ENCODE measurements around the gene SERP1.
"Not testable (repeated sequence)": the region's sequence is repeated elsewhere in the genome, so short reads cannot be mapped to it uniquely, and the experiment has no call there.

SERP1 gene

GRCh38 chr3:150504483-150504882 is 41.8 kb downstream of the SERP1 start:
- no peak overlapping the region for H3K4ac ChIP-seq (ENCODE audit: low read depth, low read length)
- H4K8ac ChIP-seq (ENCODE audit: low read depth, low read length) = no peak overlapping the region
- H3K79me1 ChIP-seq (ENCODE audit: low read length) = no peaks in the 10 kb centered on the region
- H3K27ac ChIP-seq (ENCODE audit: low read depth, low read length) = no peak overlapping the region
- no peak overlapping the region for H3K9ac ChIP-seq (ENCODE audit: low read length)
- no peak overlapping the region for H3K56ac ChIP-seq (ENCODE audit: low read length)
- no peak overlapping the region for H4K5ac ChIP-seq (ENCODE audit: low read length)
- H3K79me2 ChIP-seq (ENCODE audit: control insufficient read depth, insufficient read depth, low read length) = no peaks in the 10 kb centered on the region
- H3K18ac ChIP-seq (ENCODE audit: low read length) = no peak overlapping the region
- no peak overlapping the region for H2AK5ac ChIP-seq (ENCODE audit: low read length)
- H3K27me3 ChIP-seq (ENCODE audit: insufficient read depth, low read length, poor library complexity) = no peaks in the 10 kb centered on the region
- DNase-seq = no peak
- H3K4me2 ChIP-seq (ENCODE audit: low read length) = no peak overlapping the region
- H2BK5ac ChIP-seq (ENCODE audit: low read length) = no peak overlapping the region
- H3K4me3 ChIP-seq (ENCODE audit: low read length) = no peak overlapping the region
- H2BK15ac ChIP-seq (replicated peaks; ENCODE audit: low read depth) = no peak overlapping the region
- no CpG with 5 or more reads among the region's 3 CpGs for WGBS (ENCODE audit: extremely low coverage, insufficient coverage, low lambda C conversion rate)
- no peak overlapping the region for H3K23ac ChIP-seq (ENCODE audit: low read length)
- H3K36me3 ChIP-seq (ENCODE audit: control insufficient read depth, insufficient read depth, low read length) = no peaks in the 10 kb centered on the region
- H2BK120ac ChIP-seq (ENCODE audit: low read depth, low read length) = no peak overlapping the region
- H3K4me1 ChIP-seq (ENCODE audit: control insufficient read depth, low read depth, low read length) = no peaks in the 10 kb centered on the region

DNA sequence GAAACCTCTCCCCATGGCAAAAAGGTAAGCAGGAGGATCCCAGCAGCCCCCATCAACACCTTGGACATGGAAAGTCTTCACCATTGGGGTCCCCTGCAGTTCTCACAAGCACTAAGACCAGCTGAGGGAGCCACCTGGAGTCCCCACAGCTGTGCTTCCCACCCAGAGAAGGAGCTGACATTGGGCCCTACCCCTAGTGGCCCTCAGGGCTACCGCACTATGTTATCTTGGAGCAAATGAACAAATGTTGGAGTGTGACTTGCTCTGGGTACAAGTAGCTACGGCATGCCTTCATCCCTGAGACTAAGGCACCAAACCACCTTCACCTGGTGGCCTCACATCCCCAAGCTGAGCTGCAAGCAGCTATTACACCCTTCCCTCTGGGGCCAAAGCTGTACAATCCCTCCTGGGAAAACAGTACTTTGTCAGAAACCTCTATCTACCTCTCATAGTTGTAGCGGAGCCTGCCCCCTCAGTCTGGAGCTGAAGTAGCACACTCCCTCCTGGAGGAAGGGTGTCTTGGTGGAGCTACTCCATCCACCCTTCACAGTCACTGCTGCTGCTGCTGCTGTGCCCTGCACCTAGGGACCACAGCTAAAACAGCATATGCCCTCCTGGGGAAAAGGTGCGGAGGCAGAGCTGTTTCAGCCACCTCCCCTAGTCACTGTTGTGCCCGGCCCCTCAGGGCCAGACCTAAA is 42.7 kb downstream of the SERP1 start:
- no peaks in the 10 kb centered on the region for H3K79me2 ChIP-seq (ENCODE audit: control insufficient read depth, insufficient read depth, low read length)
- no peak overlapping the region for H3K4ac ChIP-seq (ENCODE audit: low read depth, low read length)
- no peaks in the 10 kb centered on the region for H3K79me1 ChIP-seq (ENCODE audit: low read length)
- no peak overlapping the region for H3K23ac ChIP-seq (ENCODE audit: low read length)
- H2AK5ac ChIP-seq (ENCODE audit: low read length) = no peak overlapping the region
- no peaks in the 10 kb centered on the region for H3K27me3 ChIP-seq (ENCODE audit: insufficient read depth, low read length, poor library complexity)
- WGBS (ENCODE audit: extremely low coverage, insufficient coverage, low lambda C conversion rate) = no CpG with 5 or more reads among the region's 5 CpGs
- no peak overlapping the region for H3K56ac ChIP-seq (ENCODE audit: low read length)
- no peak overlapping the region for H4K5ac ChIP-seq (ENCODE audit: low read length)
- no peak overlapping the region for H4K8ac ChIP-seq (ENCODE audit: low read depth, low read length)
- H3K36me3 ChIP-seq (ENCODE audit: control insufficient read depth, insufficient read depth, low read length) = no peaks in the 10 kb centered on the region
- no peak overlapping the region for H2BK15ac ChIP-seq (replicated peaks; ENCODE audit: low read depth)
- no peak overlapping the region for H2BK120ac ChIP-seq (ENCODE audit: low read depth, low read length)
- peak; percentile 51 for DNase-seq
- H3K4me1 ChIP-seq (ENCODE audit: control insufficient read depth, low read depth, low read length) = no peaks in the 10 kb centered on the region
- H2BK5ac ChIP-seq (ENCODE audit: low read length) = no peak overlapping the region
- no peak overlapping the region for H3K9ac ChIP-seq (ENCODE audit: low read length)
- H3K18ac ChIP-seq (ENCODE audit: low read length) = no peak overlapping the region
- no peak overlapping the region for H3K4me2 ChIP-seq (ENCODE audit: low read length)
- H3K27ac ChIP-seq (ENCODE audit: low read depth, low read length) = no peak overlapping the region
- no peak overlapping the region for H3K4me3 ChIP-seq (ENCODE audit: low read length)

GRCh38 chr3:150500960-150501359 is 45.3 kb downstream of the SERP1 start:
- H3K9ac ChIP-seq (ENCODE audit: low read length); H3K79me1 ChIP-seq (ENCODE audit: low read length); H3K4me3 ChIP-seq (ENCODE audit: low read length); H2BK15ac ChIP-seq (replicated peaks; ENCODE audit: low read depth); H2BK5ac ChIP-seq (ENCODE audit: low read length); H3K18ac ChIP-seq (ENCODE audit: low read length); H3K79me2 ChIP-seq (ENCODE audit: control insufficient read depth, insufficient read depth, low read length); H3K56ac ChIP-seq (ENCODE audit: low read length); H3K23ac ChIP-seq (ENCODE audit: low read length); H3K4me1 ChIP-seq (ENCODE audit: control insufficient read depth, low read depth, low read length); H3K4ac ChIP-seq (ENCODE audit: low read depth, low read length); H3K27ac ChIP-seq (ENCODE audit: low read depth, low read length); H2AK5ac ChIP-seq (ENCODE audit: low read length); H2BK120ac ChIP-seq (ENCODE audit: low read depth, low read length); H3K36me3 ChIP-seq (ENCODE audit: control insufficient read depth, insufficient read depth, low read length); H4K8ac ChIP-seq (ENCODE audit: low read depth, low read length); DNase-seq; H3K27me3 ChIP-seq (ENCODE audit: insufficient read depth, low read length, poor library complexity); H3K4me2 ChIP-seq (ENCODE audit: low read length); H4K5ac ChIP-seq (ENCODE audit: low read length): not testable (repeated sequence)
- WGBS (ENCODE audit: extremely low coverage, insufficient coverage, low lambda C conversion rate) = no CpG with 5 or more reads among the region's 1 CpG

GRCh38 chr3:150497956-150498355 is 48.3 kb downstream of the SERP1 start:
- no peak overlapping the region for H4K8ac ChIP-seq (ENCODE audit: low read depth, low read length)
- no peaks in the 10 kb centered on the region for H3K36me3 ChIP-seq (ENCODE audit: control insufficient read depth, insufficient read depth, low read length)
- no peak overlapping the region for H3K18ac ChIP-seq (ENCODE audit: low read length)
- no peaks in the 10 kb centered on the region for H3K79me1 ChIP-seq (ENCODE audit: low read length)
- no peak overlapping the region for H2BK5ac ChIP-seq (ENCODE audit: low read length)
- H3K79me2 ChIP-seq (ENCODE audit: control insufficient read depth, insufficient read depth, low read length) = no peaks in the 10 kb centered on the region
- H2AK5ac ChIP-seq (ENCODE audit: low read length) = no peak overlapping the region
- H3K4me2 ChIP-seq (ENCODE audit: low read length) = no peak overlapping the region
- no peaks in the 10 kb centered on the region for H3K4me1 ChIP-seq (ENCODE audit: control insufficient read depth, low read depth, low read length)
- H4K5ac ChIP-seq (ENCODE audit: low read length) = no peak overlapping the region
- DNase-seq = no peak
- no peaks in the 10 kb centered on the region for H3K27me3 ChIP-seq (ENCODE audit: insufficient read depth, low read length, poor library complexity)
- no peak overlapping the region for H2BK15ac ChIP-seq (replicated peaks; ENCODE audit: low read depth)
- no peak overlapping the region for H3K23ac ChIP-seq (ENCODE audit: low read length)
- no peak overlapping the region for H3K4ac ChIP-seq (ENCODE audit: low read depth, low read length)
- no peak overlapping the region for H3K27ac ChIP-seq (ENCODE audit: low read depth, low read length)
- no peak overlapping the region for H3K56ac ChIP-seq (ENCODE audit: low read length)
- no peak overlapping the region for H3K9ac ChIP-seq (ENCODE audit: low read length)
- no peak overlapping the region for H2BK120ac ChIP-seq (ENCODE audit: low read depth, low read length)
- WGBS (ENCODE audit: extremely low coverage, insufficient coverage, low lambda C conversion rate) = no CpG with 5 or more reads among the region's 2 CpGs
- no peak overlapping the region for H3K4me3 ChIP-seq (ENCODE audit: low read length)

GRCh38 chr3:150495563-150496168 is 50.6 kb downstream of the SERP1 start:
- no peak overlapping the region for H2AK5ac ChIP-seq (ENCODE audit: low read length)
- no peak overlapping the region for H2BK15ac ChIP-seq (replicated peaks; ENCODE audit: low read depth)
- H2BK5ac ChIP-seq (ENCODE audit: low read length) = no peak overlapping the region
- H3K56ac ChIP-seq (ENCODE audit: low read length) = no peak overlapping the region
- H3K27me3 ChIP-seq (ENCODE audit: insufficient read depth, low read length, poor library complexity) = no peaks in the 10 kb centered on the region
- no peaks in the 10 kb centered on the region for H3K36me3 ChIP-seq (ENCODE audit: control insufficient read depth, insufficient read depth, low read length)
- H3K23ac ChIP-seq (ENCODE audit: low read length) = no peak overlapping the region
- no peak overlapping the region for H3K4ac ChIP-seq (ENCODE audit: low read depth, low read length)
- no peak overlapping the region for H3K27ac ChIP-seq (ENCODE audit: low read depth, low read length)
- no peaks in the 10 kb centered on the region for H3K4me1 ChIP-seq (ENCODE audit: control insufficient read depth, low read depth, low read length)
- no peak overlapping the region for H3K9ac ChIP-seq (ENCODE audit: low read length)
- H3K4me2 ChIP-seq (ENCODE audit: low read length) = no peak overlapping the region
- DNase-seq = peak; percentile 44
- WGBS (ENCODE audit: extremely low coverage, insufficient coverage, low lambda C conversion rate) = no CpG with 5 or more reads among the region's 2 CpGs
- no peaks in the 10 kb centered on the region for H3K79me1 ChIP-seq (ENCODE audit: low read length)
- no peak overlapping the region for H2BK120ac ChIP-seq (ENCODE audit: low read depth, low read length)
- H4K5ac ChIP-seq (ENCODE audit: low read length) = no peak overlapping the region
- H3K79me2 ChIP-seq (ENCODE audit: control insufficient read depth, insufficient read depth, low read length) = no peaks in the 10 kb centered on the region
- H3K18ac ChIP-seq (ENCODE audit: low read length) = no peak overlapping the region
- H3K4me3 ChIP-seq (ENCODE audit: low read length) = no peak overlapping the region
- H4K8ac ChIP-seq (ENCODE audit: low read depth, low read length) = no peak overlapping the region

- Histone ChIP-seq H3K79me2 (ENCODE audit: control insufficient read depth, insufficient read depth, low read length) (no peaks in the 10 kb centered on the region), H3K23ac (ENCODE audit: low read length) (no peak overlapping the region), H3K4ac (ENCODE audit: low read depth, low read length) (no peak overlapping the region), H3K4me1 (ENCODE audit: control insufficient read depth, low read depth, low read length) (no peaks in the 10 kb centered on the region), H3K4me3 (ENCODE audit: low read length) (no peak overlapping the region), H3K27me3 (ENCODE audit: insufficient read depth, low read length, poor library complexity) (no peaks in the 10 kb centered on the region), H3K36me3 (ENCODE audit: control insufficient read depth, insufficient read depth, low read length) (no peaks in the 10 kb centered on the region), H3K18ac (ENCODE audit: low read length) (no peak overlapping the region), H4K8ac (ENCODE audit: low read depth, low read length) (no peak overlapping the region), H2BK15ac (replicated peaks; ENCODE audit: low read depth) (no peak overlapping the region), H3K27ac (ENCODE audit: low read depth, low read length) (no peak overlapping the region), H2AK5ac (ENCODE audit: low read length) (no peak overlapping the region), H3K79me1 (ENCODE audit: low read length) (no peaks in the 10 kb centered on the region), H2BK5ac (ENCODE audit: low read length) (no peak overlapping the region), H3K4me2 (ENCODE audit: low read length) (no peak overlapping the region), H3K9ac (ENCODE audit: low read length) (no peak overlapping the region), H3K56ac (ENCODE audit: low read length) (peak overlapping the region; percentile 49), H2BK120ac (ENCODE audit: low read depth, low read length) (no peak overlapping the region), H4K5ac (ENCODE audit: low read length) (no peak overlapping the region)
- WGBS (ENCODE audit: extremely low coverage, insufficient coverage, low lambda C conversion rate) = no CpG with 5 or more reads among the region's 1 CpG
- DNase-seq = no peak
Measured at GRCh38 chr3:150495149-150495548, 51.1 kb downstream of the SERP1 start.

All from mesendoderm (in vitro differentiated cells).